Midbrain (tissue), 1 donor: ENCODE measurements around the gene MBOAT7.
"Not testable (repeated sequence)": the region's sequence is repeated elsewhere in the genome, so short reads cannot be mapped to it uniquely, and the experiment has no call there.

Experiments used
- DNase-seq: peaks from one replicate; lab custom pipeline; 2025; lab: John Stamatoyannopoulos, UW

Gene MBOAT7

DNA sequence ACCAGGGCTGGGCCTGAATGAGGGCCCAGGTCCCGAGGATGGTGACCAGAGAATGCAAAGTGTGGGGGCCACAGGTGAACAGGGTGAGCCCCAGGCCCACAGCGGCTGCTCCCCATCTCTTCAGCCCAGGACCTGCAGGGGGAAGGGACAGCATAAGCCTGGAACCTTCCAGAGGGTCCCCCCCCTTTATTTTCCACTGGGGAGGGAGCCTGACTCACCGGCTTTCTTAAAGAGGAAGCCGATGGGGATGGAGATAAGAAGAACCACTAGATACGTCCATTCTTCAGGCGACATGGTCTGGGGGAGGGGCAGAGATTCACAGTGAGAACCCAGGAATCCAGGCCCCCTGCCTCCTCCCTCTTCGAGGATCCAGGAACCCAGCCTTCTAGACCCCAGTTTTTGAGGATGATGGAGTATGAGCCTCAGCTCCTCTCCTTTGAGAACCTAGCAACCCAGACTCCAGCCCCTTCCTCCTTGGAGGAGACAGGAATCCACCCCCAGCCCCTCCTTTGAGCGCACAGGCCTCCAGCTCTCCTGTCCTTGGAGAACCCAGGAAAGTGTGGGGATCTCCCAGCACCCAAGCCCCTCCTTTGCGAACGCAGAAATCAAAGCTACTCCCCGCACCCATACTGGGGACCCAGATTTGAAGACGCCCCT, 1.0 kb downstream of the MBOAT7 start:
- no peak for DNase-seq

DNA sequence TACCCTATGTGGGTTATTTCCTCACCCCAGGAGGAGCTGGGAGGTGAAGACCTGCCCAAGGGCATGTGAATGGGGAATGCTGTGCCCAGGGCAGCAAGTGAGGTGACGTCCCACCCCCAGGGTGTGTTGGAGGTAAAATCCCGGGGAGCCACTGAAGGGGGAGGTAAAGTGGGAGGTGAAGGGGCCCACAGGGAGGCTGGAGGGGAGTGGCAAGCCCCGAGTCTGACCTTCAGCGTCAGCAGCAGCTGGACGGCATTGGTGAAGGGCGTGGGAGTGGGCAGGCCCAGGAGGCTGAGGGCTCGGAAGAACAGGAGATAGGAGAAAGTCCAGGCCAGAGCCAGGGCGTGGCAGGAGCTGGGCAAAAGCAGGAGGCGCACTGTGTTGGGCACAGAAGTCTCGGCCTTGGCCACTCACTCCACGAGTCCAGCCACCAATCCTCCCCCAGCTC, 2.4 kb downstream of the MBOAT7 start:
- no peak for DNase-seq

DNA sequence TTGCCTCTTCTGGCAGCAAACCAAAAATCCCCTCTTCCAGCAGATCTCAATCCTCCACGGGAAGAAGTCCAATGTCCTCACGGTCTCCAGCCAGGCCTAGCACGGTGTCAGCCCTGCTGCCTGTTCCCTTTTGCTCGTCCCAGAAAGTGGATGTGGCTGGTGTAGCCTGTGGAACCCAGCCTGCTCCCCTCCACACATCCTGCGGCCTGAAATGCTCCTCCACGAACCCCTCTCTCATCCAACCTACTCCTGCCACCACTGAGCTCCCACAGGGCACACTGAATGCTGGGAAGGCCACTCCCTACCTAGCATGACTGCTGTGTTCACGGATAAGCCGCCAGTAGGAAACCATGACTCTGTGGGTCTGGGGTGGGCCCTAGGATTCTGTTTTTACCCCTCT, 3.0 kb downstream of the MBOAT7 start:
- DNase-seq, result no peak

DNA sequence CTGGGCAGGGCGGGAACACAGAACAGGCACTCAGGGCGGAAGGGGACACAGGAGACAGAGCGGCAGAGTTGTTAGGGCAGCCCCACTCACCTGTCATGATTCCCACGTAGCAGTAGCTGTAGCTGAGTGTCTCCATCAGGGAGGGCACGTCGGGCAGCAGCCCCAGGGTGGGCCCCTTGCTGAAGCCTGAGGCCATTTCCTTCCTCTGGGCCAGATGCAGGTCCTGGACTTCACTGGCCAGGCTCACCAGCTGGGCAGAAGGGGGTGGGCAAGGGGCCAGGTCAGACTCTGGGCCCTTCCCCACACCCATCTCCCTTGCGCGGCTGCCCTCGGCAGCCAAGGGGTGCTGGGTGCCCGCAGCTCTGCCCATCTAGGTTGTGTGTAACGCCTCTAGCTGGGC, 5.9 kb downstream of the MBOAT7 start:
- DNase-seq, result no peak

DNA sequence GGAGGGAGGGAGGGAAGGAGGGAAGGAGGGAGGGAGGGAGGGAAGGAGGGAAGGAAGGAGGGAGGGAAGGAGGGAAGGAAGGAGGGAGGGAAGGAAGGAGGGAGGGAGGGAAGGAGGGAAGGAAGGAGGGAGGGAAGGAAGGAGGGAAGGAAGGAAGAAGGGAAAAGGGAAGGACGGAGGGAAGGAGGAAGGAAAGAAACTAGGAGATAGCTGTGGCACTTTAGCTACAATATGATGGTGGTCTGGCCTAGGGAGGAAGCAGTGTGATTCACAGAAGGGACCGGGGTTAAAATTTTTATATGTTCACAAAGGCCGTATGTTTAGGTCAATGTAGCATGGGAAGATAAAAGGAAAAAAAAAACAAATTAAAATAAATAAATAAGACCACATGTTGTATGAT, 7.5 kb downstream of the MBOAT7 start:
- DNase-seq, result not testable (repeated sequence)

DNA sequence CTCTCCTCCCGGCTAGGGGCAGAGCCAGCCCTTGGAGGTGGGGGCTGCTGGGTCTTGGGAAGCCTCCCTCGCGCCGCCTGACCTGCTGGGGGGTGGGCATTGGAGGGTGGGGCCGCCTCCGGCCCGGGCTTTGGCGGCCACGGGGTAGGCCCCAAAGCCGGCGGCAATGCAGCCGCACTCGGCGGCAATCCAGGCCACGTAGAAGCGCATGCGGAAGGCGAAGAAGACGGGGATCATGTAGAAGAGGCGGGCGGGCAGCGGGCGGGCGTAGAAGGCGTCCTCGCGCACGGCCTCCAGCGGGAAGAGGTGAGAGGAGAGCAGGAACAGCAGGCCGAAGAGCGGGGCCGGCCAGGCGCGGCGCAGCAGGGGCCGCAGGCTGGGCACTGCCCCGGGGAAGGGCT, 8.7 kb downstream of the MBOAT7 start:
- no peak for DNase-seq

DNA sequence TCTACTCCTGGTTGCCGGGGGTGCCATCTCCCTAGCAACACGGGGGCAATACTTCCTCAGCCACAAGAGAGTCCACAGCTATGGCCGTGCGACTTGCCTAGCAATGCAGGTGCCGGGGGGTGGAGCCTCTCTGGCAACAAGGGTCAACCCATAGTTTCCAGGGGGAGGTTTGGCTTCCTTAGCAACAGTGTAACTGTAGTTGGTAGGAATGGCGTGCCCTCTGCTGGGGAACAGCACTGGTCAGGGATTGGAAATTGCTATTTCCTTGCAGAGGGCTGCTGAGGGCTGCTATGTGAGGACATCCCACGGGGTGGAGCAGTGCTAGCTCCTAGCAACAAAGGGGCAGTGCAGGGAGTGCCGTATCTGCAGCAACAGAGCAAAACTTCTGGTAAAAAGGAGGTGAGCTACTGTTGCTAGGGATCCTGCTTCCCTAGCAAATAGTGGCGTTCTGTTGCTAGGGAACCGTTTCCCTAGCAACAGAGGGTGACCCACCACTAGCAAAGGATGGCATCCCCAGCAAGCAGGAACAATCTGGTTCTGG, 9.4 kb downstream of the MBOAT7 start:
- peak; percentile 17 for DNase-seq

DNA sequence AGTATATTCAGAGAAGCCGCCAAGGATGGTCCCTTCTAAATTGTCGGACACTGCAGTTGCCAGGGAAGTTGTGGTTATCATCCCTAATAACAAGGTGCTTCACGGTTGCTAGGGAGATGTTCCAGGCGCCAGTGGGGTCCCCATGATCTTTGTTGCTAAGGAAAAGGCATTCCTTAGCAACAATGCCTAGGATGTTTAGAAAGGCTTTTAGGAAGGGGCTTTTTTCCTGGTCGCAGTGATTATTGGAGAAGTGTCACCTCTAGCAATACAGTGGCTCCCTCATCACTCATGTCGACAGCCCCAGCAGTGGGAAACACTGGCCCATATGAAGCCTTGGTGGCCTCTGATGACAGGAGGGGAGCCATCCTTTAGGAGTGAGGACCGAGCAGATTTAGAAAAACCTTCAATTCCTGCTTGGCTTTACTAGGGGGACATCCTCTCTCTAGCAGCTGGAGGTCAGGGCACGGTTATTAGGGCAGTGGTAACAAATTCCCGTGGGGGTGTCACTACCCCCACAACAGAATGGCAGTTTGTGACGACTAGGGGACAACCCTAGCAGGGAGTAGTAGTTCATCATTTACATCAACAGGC, 10.0 kb downstream of the MBOAT7 start:
- no peak for DNase-seq

DNA sequence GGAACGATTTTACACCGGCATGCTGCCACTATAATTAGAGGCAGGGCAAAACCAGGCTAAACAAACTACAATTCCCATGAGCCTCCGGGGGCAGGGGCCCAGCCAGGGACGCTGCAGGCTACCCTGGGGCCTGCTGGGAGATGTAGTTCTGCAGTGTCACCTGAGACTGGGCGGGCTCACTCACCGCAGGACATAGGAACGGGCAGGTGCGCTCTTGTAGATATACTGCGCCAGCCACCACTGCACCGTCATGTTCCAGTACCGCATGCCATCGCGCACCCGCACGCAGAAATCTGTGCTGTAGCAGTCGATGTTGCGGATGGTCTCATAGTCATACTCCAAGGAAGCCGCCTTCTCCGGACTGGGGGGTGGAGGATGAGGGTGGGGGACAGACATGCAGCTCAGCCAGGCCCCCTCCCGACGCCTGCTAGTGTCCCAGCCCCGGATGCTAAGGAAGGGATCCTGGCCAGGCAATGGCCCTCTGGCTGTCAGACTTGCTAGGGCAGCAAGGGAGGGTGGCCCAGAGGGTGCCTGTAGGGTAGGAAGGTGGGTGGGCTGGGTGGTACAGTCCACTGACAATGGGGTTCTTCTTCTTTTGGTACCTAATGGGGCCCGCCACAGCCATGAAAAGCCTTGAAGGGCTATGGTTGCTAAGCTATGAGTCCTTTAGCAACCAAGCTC, 10.7 kb downstream of the MBOAT7 start:
- peak; percentile 22 for DNase-seq

DNA sequence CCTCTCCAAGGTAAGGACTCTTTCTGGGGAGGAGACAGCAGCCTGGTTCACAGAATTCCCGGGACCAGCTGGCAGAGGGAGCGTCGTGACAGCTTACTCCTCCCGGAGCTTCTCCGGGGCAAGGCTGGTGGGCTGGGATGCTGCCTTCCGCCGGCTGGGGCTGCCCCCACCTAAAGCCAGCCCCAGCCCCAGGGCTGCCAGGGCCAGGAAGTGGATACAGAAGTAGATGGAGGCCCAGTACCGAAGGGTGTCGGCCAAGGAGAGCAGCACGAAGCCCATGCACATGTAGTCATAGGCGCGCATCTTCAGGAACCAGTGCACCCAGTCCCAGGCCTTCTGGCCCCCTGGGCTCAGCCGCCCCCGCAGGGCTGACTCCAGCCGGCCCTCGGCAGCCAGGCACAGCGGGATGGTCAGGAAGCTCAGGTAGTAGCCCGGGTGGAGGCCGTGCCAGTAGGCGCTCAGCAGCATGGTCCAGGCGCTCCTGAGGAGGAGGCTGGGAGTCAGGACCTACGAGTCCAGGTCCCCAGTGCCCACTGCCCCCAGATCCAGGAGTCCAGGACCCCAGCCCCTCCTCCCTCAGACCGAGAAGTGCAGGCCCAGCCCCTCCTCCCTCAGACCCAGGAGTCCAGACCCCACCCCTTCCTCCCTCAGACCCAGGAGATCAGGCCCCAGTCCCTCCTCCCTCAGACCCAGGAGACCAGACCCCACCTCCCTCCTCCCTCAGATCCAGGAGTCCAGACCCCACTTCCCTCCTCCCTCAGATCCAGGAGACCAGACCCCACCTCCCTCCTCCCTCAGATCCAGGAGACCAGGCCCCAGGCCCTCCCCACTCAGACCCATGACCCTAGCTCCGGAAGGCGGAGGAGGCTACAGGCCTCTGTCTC, 15.2 kb downstream of the MBOAT7 start:
- DNase-seq, result no peak

DNA sequence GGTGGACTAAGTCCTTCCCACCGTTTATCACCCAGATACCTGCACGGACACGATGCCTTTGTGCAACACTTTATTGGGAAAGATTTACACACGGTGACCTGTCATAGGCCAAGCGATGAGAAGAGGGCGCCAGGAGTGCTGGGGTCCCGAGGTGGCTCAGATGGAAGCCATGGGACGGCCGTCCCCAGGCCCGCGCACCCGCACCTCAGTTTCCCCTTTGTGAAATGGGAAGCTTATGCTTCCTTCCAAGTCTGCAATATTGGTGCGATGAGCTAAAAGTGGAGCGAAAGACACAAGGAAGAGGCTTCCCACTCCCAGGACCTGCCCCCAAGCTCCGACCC, 16.1 kb downstream of the MBOAT7 start:
- DNase-seq, result no peak

DNA sequence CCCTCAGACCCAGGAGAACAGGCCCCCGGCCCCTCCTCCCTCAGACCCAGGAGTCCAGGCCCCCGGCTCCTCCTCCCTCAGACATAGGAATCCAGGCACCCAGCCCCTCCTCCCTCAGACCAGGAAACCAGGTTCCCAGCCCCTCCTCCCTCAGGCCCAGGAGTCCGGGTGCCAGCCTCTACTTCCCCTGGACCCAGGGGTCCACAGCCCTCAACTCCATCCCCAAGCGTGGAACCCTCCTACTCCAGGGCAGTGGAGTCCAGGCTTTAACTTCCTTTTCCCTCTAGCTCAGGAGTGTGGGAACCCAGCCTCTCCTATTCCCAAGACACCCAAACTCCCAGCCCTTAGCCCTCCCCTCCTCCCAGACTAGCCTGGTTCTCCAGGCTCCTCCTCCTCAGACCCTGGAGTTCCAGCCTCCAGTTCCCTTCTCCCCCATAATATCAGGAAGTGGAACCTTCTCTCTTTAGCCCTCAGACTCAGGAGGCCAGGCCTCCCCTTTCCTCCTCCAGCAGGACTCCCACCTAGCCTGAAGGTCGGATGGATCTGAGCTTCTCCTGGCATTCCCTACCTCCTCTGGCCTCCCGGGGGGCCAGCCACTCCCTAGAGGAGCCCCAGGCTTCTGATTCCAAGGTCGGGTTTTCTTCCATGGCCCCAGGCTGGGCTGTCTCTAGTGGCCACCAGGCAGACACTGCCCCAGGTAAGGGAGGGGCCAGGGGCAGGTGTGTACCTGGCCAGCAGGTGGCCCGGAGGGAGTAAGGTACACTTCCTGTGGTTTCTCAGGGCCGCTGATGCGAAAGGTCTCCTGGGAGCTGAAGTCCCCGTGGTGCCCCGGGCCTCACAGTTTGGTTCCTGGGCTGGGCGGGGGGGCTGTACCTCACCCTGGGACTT, 16.7 kb downstream of the MBOAT7 start, which contains the start of gene TMC4:
Gene TMC4, minus strand, starts transcription at position 690 of the 888 bp plus-strand sequence. Its CDS starts 43 bp downstream, at position 647.
- DNase-seq, result no peak

DNA sequence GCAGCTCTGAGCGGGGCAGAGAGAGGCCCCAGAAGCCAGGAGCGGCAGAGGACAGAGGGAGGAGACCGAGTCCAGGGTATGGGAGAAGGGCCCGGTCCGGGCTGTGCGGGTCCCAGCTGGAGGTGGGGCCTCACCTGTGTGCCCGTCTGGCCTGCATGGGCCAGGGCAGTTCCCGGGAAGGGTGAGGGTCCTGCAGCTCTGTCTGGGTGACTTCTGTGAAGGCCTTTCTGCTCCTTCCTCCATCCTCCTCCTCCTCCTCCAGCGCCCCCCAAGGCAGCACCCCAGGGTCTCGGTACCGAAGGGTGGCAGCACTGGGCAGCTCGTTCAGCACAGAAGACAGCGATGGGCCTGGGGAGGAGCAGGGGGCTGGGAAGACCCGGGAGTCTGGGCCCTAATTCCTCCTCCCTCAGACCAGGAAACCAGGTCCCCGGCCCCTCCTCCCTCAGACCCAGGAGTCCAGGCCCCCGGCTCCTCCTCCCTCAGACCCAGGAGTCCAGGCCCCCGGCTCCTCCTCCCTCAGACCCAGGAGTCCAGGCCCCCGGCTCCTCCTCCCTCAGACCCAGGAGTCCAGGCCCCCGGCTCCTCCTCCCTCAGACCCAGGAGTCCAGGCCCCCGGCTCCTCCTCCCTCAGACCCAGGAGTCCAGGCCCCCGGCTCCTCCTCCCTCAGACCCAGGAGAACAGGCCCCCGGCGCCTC, 17.5 kb downstream of the MBOAT7 start:
- DNase-seq, result not testable (repeated sequence)

DNA sequence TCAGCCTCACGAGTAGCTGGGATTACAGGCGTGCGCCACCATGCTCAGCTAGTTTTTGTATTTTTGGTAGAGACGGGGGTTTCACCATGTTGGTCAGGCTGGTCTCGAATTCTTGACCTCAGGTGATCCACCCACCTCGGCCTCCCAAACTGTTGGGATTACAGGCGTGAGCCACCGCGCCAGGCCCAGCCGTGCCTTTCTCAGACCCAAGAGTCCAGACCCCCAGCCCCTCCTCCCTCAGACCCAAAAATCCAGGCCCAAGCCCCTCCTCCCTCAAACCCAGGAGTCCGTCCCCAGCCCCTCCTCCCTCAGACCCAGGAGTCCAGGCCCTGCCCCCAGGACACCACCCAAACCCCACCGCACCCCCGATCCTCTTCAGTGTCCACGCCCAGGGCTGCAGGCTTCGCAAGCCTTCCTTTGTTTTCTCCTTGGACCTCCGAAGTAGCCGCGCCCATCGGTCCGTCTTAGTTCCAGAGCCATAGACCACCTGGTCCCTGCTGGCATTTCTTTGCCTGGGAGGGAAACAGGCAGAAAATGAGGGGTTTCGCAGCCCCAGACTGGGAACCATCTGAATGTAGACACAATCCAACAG, 20.1 kb downstream of the MBOAT7 start:
- DNase-seq, result no peak

DNA sequence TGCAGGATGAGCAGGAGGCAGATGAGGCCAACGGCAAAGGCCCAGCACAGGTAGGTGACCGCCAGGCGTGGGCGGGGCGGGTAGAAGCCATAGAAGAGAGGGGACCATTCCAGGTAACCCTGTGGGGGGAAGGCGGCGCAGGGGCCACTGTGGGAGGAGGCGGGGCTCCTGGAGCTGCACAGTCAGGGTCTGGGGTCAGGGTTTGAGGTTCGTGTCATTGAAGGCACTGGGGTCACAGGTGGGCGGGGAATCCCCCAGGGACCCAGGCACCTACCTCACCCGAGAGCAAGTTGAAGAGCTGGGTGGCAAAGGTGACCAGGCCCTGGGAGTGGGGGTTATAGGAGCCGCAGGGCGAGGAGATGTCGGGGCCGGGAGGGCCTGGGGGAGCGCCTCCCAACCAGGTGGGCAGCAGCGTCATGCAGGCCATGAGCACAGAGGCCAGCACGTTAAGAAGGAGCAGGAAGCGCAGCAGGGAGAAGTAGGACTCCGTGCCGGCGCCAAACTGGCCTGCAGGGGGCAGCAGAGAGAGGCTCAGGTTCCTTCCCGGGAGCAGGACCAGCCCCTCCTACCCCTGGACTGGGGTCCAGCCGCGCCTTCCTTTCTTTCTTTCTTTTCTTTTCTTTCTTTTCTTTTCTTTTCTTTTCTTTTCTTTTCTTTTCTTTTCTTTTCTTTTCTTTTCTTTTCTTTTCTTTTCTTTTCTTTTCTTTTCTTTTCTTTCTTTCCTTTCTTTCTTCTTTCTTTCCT, 21.0 kb downstream of the MBOAT7 start:
- peak; percentile 89 for DNase-seq

DNA sequence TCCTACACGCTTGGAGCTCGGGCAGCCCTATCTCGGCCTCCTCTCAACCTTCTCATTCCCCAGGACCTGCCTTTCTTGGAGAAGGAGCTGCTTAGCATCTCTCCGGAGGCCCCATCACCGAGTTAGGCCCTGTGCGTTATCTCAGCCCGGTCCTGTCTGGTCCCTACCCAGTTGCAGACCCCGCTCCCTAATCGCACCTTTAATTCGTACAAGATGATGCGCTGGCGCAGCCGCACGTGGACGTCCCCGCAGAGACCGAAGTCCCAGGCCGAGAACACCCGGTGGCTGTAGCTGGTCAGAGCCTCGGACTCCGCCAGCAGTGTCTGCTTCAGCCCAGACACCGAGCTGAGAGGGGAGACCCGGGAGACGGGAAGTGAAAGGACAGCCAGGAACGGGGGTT, 24.2 kb downstream of the MBOAT7 start:
- no peak for DNase-seq

DNA sequence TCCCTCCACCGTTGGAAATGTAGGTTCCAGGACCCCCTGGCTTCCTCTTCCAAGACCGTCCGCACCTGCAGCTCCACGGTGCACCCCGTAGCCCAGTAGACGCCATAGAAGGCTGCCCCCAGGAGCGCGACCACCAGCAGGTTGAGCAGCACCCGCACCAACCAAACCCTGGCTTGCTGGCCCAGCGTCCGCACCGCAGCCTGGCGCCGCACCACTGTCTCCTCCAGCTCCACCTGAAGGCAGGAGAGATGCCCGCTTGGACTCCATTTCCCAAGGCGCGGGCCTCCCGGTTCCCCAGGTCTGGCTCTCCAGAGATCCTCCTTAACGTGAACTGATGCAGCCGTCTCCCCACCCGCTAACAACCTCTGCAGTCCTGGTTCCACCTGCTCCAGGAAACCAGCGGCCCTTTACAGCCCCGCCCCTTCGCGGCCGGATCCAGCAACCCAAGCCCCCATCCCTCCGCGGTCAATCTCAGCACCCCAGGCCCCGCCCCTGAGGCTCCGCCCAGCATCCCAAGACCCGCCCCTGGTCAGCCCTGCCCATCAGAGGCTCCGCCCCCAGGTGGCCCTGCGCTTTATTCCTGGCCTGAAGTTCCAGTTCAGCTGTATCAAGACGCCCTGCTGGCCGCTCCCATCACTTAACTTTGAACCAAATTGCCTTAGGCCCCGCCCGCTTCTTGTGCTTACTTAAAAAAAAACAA, 24.9 kb downstream of the MBOAT7 start:
- DNase-seq, result no peak

DNA sequence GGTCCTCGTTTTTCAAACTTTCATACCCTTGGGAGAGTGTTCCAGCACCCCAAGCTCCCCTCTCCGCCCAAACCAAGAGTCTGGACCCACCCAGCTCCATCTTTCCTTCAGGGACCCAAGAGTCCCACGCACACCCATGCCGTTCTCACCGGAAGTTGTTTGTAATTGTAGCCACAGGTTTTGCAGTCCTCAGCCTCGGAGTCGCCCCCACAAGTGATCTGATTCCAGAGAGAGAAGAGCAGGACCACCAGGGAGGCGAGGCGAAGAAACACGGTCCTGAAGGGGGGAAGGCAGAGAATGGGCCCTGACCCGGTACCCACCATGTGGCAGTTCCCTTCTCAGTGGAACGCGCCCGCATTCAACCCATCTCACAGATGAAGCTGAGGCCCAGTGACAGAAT, 26.5 kb downstream of the MBOAT7 start:
- no peak for DNase-seq
